Activated CD4-positive, alpha-beta T cell treated with anti-CD3 and anti-CD28 coated beads, Interleukin-2, Interleukin-6, amounts not matched to agents 100 ng/mL and 50 ng/mL, durations not matched to agents 16 hours and 8 hours (primary cell): Measurements from ENCODE around the gene LIMA1.
"Not testable (repeated sequence)": the region's sequence is repeated elsewhere in the genome, so short reads cannot be mapped to it uniquely, and the experiment has no call there.

Experiments
- DNase-seq: peaks from one replicate; pipeline ENCODE4 v3.0.0-alpha.2; 2020

The LIMA1 gene

DNA sequence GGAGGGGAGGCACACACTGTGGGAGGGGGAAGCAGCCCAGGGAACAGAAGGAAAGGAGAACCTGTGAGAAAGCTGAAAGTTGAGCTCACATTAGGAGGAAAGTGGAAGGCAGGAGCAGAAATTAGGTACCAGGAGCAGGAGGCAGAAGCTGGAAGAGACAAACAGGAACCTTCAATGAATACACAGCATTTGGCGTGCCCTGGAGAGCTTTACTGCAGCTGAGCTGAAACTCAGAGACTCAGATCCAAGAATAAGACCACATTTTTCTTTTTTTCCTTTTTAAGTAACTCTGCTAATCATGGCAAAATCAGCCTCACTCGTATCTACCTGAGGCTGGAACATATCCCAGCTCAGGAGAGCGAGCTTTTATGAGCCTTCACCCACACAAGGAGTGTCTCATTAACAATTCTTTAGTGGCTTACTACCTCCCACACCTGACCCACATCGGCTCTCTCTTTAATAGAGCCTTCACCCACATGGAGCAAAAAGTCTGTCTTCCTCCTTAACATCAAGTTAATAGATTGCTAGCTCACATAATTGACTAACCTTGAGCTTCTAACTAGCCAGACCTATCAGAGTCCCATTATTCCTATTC lies 97.9 kb downstream of the LIMA1 start:
- no peak for DNase-seq

DNA sequence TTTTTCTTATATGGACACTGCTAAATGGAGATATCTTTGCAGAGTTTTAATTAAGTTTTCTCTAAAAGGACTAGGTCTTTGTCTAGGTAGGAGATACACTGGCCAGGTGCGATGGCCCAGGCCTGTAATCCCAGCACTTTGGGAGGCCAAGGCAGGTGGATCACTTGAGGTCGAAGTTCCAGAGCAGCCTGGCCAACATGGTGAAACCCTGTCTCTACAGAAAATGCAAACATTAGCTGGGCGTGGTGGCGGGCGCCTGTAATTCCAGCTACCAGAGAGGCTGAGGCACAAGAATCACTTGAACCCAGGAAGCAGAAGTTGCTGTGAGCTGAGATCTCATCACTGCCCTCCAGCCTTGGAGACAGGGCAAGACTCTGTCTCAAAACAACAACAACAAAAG lies 99.1 kb downstream of the LIMA1 start:
- DNase-seq, result no peak

DNA sequence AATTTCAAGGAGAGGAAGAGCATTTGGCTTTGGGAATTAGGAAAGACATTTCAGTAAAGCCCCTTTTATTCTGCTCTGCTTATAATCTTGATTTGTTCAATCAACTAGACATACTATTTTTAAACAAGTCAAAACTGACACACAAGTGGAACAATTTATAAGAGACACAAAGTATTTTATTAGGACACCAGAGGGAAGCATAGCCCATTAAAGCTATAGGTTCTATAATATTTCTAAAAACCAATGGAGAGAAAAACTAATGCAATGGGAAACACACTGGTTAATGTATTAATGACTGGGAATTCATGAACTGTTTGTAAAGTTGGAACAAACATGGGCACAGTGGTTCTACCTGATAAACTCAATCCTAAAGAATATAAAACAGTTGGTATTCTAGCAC lies 100.9 kb downstream of the LIMA1 start:
- DNase-seq, result no peak

GRCh38 chr12:50181691-50182090 lies 101.6 kb downstream of the LIMA1 start:
- DNase-seq, result no peak

- no peak for DNase-seq
Measured at GRCh38 chr12:50175716-50176026, 107.6 kb downstream of the LIMA1 start.

- DNase-seq, result peak; percentile 56
Measured at GRCh38 chr12:50174971-50175715, 108.2 kb downstream of the LIMA1 start.

- DNase-seq, result peak; percentile 99
Measured at GRCh38 chr12:50167049-50167828, 116.1 kb downstream of the LIMA1 start, which contains the start of gene CERS5. TSS of gene CERS5 (minus strand) at chr12:50167369. CDS start at chr12:50167297, 72 bp downstream.

GRCh38 chr12:50166799-50167048 lies 116.6 kb downstream of the LIMA1 start:
- DNase-seq, result peak; percentile 67

DNA sequence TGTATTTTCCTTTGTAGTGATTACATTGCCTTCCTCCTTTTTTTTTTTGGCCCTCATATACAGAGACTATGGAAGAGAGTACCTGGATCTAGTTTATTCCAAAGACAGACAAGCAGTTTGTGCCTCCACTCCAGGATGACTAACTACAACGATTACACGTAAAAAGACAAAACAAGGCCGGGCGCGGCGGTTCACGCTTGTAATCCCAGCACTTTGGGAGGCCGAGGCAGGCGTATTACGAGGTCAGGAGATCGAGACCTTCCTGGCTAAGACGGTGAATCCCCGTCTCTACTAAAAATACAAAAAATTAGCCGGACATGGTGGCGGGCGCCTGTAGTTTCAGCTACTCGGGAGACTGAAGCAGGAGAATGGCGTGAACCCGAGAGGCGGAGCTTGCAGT lies 118.4 kb downstream of the LIMA1 start:
- DNase-seq, result no peak

DNA sequence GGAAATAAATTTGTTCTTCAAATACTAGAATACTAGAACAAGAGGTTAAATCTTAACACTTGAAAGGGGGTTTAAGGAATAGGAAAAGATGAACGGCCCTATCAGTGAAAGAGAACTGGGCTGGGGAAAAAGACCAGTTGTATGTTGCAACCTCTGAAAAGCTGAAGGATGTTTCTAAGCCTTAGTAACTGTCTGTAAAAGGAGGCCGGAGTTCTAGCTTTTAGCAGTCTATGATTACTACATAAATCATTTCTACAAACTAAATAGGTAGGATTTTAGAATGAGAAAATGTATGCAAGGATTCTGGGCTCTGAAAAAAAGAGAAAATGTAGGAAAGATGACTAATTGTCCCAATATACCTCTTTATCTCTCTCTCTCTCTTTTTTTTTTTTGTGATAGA lies 121.1 kb downstream of the LIMA1 start:
- DNase-seq, result no peak

DNA sequence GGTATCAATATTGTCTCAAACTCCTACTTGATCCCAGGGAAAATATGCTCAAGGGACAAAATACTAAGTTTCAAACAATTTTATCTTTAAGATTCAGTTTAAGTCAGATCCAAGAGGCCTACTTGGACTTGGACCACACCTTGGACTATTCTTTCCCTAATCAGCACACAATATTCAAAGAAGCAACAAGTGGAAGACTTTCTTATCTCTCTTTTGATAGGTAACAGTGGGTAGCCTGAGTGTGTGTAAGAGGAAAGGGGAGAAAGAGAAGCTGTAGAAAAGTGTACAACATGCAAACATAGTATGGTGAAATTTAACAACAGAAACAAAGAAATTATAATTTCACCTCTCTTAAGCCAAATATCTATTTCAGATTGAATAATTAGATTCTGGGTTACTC lies 122.7 kb downstream of the LIMA1 start:
- DNase-seq, result no peak

- DNase-seq, result peak; percentile 20
Measured at GRCh38 chr12:50157259-50157658, 126.1 kb downstream of the LIMA1 start.

- DNase-seq, result no peak
Measured at GRCh38 chr12:50156641-50157040, 126.7 kb downstream of the LIMA1 start.

DNA sequence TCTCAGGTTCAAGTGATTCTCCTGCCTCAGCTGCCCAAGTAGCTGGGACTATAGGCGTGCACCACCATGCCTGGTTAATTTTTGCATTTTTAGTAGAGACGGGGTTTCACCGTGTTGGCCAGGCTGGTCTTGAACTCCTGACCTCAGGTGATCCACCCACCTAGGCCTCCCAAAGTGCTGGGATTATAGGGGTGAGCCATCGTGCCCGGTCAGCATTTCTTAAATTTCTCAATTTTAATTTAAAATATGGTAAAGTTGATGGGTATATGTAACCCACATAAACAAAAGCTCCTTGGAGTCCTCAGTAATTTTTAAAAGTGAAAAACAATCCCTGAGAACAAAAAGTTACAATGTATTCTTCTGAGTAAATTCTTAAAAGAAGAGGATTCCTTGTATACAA lies 128.4 kb downstream of the LIMA1 start:
- DNase-seq, result not testable (repeated sequence)

DNA sequence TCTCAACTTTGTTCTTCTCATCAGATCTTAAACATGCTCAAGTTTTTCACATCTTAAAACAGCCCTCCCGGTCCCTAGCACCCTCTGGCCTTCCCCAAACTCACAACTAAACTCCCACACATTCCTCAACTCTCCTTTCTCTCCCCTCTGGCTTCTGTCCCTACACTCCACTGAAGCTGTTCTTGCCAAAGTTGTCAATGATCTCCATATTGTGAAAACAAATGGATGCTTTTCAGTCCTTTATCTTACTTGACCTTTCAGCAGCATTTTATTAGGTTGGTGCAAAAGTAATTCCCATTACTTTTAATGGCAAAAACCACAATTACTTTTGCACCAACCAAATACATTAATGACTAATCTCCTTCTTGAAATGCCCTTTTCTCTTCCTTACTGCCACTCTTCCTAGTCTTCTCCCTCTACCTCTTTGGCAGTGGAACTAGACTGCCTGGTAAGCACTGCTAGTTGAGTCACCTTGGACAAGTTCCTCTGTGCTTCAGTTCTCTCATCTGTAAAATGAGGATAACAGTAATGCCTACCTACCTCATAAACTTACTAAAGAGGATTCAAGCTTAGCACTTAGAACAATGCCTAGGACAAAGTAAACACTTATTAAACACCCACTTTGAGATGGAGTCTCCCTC lies 132.2 kb downstream of the LIMA1 start:
- DNase-seq, result no peak

GRCh38 chr12:50149311-50149710 lies 134.0 kb downstream of the LIMA1 start:
- peak; percentile 43 for DNase-seq

DNA sequence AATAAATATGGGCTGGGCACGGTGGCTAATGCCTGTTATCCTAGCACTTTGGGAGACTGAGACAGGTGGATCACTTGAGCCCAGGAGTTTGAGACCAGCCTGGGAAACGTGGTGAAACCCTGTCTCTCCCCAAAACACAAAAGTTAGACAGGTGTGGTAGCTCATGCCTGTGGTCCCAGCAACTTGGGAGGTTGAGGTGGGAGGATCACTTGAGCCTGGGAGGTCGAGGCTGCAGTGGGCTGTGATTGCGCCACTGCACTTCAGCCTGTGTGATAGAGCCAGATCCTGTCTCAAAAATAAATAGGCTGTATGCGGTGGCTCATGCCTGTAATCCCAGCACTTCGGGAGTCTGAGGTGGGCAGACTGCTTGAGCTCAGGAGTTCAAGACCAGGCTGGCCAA lies 135.3 kb downstream of the LIMA1 start:
- DNase-seq, result not testable (repeated sequence)

DNA sequence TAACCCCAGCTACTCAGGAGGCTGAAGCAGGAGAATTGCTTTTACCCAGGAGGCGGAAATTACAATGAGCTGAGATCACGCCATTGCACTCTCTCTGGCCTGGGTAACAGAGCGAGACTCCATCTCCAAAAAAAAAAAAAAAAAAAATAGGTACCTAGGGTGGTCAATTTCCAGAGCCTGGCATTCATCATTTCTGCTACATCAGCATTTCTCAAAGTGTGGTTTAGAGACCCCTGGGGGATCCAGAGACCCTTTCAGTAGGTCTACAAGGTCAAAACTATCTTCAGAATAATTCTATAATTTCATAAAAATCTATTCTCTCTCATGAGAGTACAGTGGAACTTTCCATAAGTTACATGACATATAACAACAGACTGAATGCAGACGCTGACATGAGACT lies 136.0 kb downstream of the LIMA1 start:
- DNase-seq, result no peak

DNA sequence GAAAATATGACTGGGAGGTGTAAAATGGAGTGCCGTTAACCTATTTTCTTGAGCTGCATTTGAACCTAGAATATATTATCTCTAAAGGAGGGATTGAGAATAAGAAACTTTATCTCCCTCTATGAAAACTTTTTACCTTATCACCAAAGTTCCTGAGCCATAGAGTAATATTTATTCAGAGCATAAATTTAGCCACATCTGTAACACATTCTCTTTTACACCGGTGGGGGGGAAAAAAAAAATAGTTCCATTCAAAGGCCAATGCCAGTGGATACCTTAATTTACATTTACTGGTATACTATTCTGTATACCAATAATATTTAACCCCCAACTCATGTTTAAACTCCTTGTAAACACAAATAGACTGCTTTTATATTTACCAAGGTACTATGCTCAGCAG lies 137.9 kb downstream of the LIMA1 start:
- no peak for DNase-seq

DNA sequence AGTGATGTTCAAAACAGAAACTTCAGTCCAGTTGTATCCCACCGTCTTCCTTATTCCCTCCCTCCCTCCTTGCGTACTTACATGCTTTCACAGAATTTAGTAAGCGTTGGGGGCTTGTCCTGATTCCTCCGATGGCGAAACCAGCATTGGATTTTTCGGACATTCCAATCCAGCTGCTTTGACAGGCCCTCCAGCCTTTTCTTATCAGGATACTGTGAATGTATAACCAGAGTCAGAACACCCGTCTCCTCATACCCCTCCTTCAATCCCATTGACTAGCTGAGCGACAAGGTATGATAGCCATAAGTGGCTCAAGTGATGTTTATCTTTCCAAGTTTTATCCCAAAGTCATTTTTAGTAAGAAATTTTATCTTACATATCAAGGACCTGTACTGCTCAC lies 140.3 kb downstream of the LIMA1 start:
- no peak for DNase-seq

- DNase-seq, result peak; percentile 70
Measured at GRCh38 chr12:50132505-50133135, 150.7 kb downstream of the LIMA1 start.

DNA sequence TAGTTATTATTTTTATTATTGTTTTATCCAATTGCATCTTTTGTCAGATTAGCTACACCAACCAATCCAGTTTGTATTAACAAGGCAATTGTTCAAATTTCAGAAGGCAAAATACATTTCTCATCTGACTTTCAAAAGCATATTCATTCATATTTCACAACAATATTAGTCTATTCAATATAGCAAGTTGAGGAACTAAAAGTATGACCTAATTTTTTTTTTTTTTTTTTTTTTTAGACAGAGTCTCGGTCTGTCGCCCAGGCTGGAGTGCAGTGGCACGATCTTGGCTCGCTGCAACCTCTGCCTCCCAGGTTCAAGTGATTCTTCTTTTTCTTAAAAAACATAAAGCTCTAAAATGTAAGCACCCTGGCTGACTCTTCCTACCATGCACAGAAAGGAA lies 154.0 kb downstream of the LIMA1 start:
- no peak for DNase-seq

DNA sequence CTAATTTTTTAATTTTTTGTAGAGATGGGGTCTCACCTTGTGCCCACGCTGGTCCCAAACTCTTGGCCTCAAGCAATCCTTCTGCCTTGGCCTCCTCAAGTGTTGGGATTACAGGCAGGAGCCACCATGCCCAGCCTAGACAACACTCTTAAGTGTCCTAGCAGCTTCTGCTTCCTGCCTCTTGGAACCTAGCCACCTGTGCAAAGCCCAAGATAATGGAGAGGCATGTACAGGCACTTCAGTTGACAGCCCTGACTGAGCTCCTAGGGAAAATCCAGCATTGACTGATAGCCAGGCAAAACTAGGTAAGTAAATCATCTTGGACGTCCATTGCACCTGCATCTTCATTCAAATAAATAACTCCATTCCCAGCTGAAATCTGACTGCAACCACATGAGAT lies 155.8 kb downstream of the LIMA1 start:
- DNase-seq, result no peak
